K562 (cell line): ENCODE results near the gene TJP2. TPM values are rescaled to one million over a fixed set of nuclear protein-coding genes. Genes with fewer than 3 reads are reported as not detected.

ENCODE experiments used
- ATAC-seq: fragments of 200-7000 bp; cut with Tn5 transposase; 3 replicates; pipeline ENCODE4 v1.9.1; 2020; ENCODE audit warnings: moderate library complexity
- BruUV-seq: library from RNA; stranded (reverse); fragments of 400-500 nt; replicated peaks from 2 replicates; lab custom pipeline; 2021; lab: Mats Ljungman, UMichigan
- CTCF ChIA-PET: fragments of 300-600 bp; formaldehyde crosslinking; extraction: SDS; loops from one replicate; lab custom pipeline; 2021; ENCODE audit warnings: low intra/inter-chr PET ratio; lab: Yijun Ruan, JAX
- POLR2A ChIA-PET: fragments of 300-600, 350-650 bp; sonication (Branson Sonifier 250); formaldehyde crosslinking; extraction: SDS; loops from one replicate; lab custom pipeline; 2021; ENCODE audit warnings: antibody characterized with exemption, inconsistent platforms; lab: Yijun Ruan, JAX
- DNase-seq, 4 experiments: peaks; one replicate each; pipeline versions ENCODE4 v3.0.0 to v3.0.0-alpha.2; 2011 to 2018; ENCODE audit warnings: low spot score in 3 of 4, mixed read lengths in 3 of 4; ENCODE audit errors: extremely low read depth in 1 of 4
- FAIRE-seq: peaks from 2 replicates; lab custom pipeline; 2011; peaks lifted over from hg19 to GRCh38; lab: Jason Lieb, UNC
- H2AFZ ChIP-seq: 2 replicates; pipeline ENCODE4 v1.6.0; 2011; ENCODE audit warnings: low read depth, low read length, control low read depth, inconsistent platforms
- H3K27ac ChIP-seq: fragments of 200-600 bp; 3 replicates; pipeline ENCODE4 v1.8.0; 2011; ENCODE audit warnings: low read depth, mild to moderate bottlenecking, control low read depth, inconsistent platforms, low read length, moderate library complexity, mixed read lengths; ENCODE audit errors: extremely low read depth
- H3K27me3 ChIP-seq, 2 experiments: fragments of 300-600 bp in 1 of 2; 2 replicates in 1 of 2; 3 replicates in 1 of 2; pipeline versions ENCODE4 v1.6.0 to v1.8.0; 2011; ENCODE audit warnings: inconsistent platforms in 2 of 2, low read length in 2 of 2, mild to moderate bottlenecking in 1 of 2, mixed read lengths in 1 of 2, moderate library complexity in 1 of 2; ENCODE audit not compliant: control insufficient read depth in 2 of 2, insufficient read depth in 2 of 2
- H3K36me3 ChIP-seq: fragments of 300-600 bp; 3 replicates; pipeline ENCODE4 v1.8.0; 2011; ENCODE audit warnings: mild to moderate bottlenecking, low read length, inconsistent platforms; ENCODE audit not compliant: control insufficient read depth, insufficient read depth
- H3K4me1 ChIP-seq, 2 experiments: fragments of 200-600 bp in 1 of 2; replicated peaks in 1 of 2; 2 replicates in 1 of 2; 3 replicates in 1 of 2; pipeline versions ENCODE4 v1.5.1 to v1.8.0; 2011; ENCODE audit warnings: inconsistent platforms in 2 of 2, low read length in 2 of 2, mild to moderate bottlenecking in 1 of 2, mixed read lengths in 1 of 2, moderate library complexity in 1 of 2; ENCODE audit not compliant: control insufficient read depth in 2 of 2, insufficient read depth in 2 of 2
- H3K4me2 ChIP-seq: 2 replicates; pipeline ENCODE4 v1.6.1; 2011; ENCODE audit warnings: low read length, control low read depth, inconsistent platforms, mixed read lengths; ENCODE audit not compliant: insufficient read depth
- H3K4me3 ChIP-seq: fragments of 200-600 bp; sonication (generic), shearing (Covaris generic); 2 replicates; pipeline ENCODE4 v1.5.1; 2016; ENCODE audit warnings: control low read depth, inconsistent platforms
- H3K79me2 ChIP-seq: fragments of 200-600 bp; 3 replicates; pipeline ENCODE4 v1.8.0; 2011; ENCODE audit warnings: low read length, inconsistent platforms; ENCODE audit not compliant: control insufficient read depth, insufficient read depth
- H3K9ac ChIP-seq, 2 experiments: 2 replicates each; pipeline versions ENCODE4 v1.6.0 to v1.6.1; 2011; ENCODE audit warnings: low read depth in 2 of 2, low read length in 2 of 2, control low read depth in 1 of 2, inconsistent platforms in 1 of 2, mild to moderate bottlenecking in 1 of 2, mixed read lengths in 1 of 2; ENCODE audit not compliant: insufficient read depth in 1 of 2
- H3K9me1 ChIP-seq: one replicate; pipeline ENCODE4 v1.6.0; 2011; ENCODE audit warnings: inconsistent platforms, mild to moderate bottlenecking, low read length, moderate library complexity; ENCODE audit not compliant: control insufficient read depth, insufficient read depth
- H3K9me3 ChIP-seq: replicated peaks from 2 replicates; pipeline ENCODE4 v1.5.1; 2011; ENCODE audit warnings: low read depth, low read length, inconsistent platforms; ENCODE audit not compliant: control insufficient read depth, insufficient read depth
- H4K20me1 ChIP-seq: replicated peaks from 2 replicates; pipeline ENCODE4 v1.6.1; 2011; ENCODE audit warnings: low read length, inconsistent platforms, mixed read lengths; ENCODE audit not compliant: control insufficient read depth, insufficient read depth
- CBX5 ChIP-seq: IDR thresholded peaks from 2 replicates; pipeline ENCODE4 v1.6.1; 2014; ENCODE audit warnings: low read depth, borderline replicate concordance
- PHF20 ChIP-seq: fragments of 450-650 bp; IDR thresholded peaks from 2 replicates; pipeline ENCODE4 v1.6.1; 2018; ENCODE audit not compliant: partially characterized antibody
- ZNF347 ChIP-seq: fragments of 450-650 bp; formaldehyde crosslinking; IDR thresholded peaks from 2 replicates; pipeline ENCODE4 v1.4.0; 2020; ENCODE audit warnings: low read depth, mild to moderate bottlenecking, moderate library complexity
- ZNF583 ChIP-seq: fragments of 250-450 bp; sonication (Bioruptor Pico); IDR thresholded peaks from 2 replicates; pipeline ENCODE4 v1.4.0; 2020
- WGBS: fragments of 100-300 bp; shearing (Covaris generic); methylation state at CpG from one replicate; pipeline ENCODE4 v1.1.6; 2016; ENCODE audit warnings: low coverage, mixed read lengths; ENCODE audit not compliant: insufficient coverage; ENCODE audit errors: missing lambda C conversion rate; 5-methylcytosine and 5-hydroxymethylcytosine counted together
- in situ Hi-C: fragments of 300-500 bp; cut with MboI; formaldehyde crosslinking; loops from 4 replicates; pipeline ENCODE4 v1.15.0; 2018; ENCODE audit warnings: inconsistent platforms, mixed read lengths
- intact Hi-C: fragments of 100-400 bp; cut with micrococcal nuclease; formaldehyde crosslinking; loops from 2 replicates; pipeline ENCODE4 v1.14.2; 2022
- polyA plus RNA-seq, 8 experiments: library from polyadenylated mRNA; depleted of rRNA in 4 of 8; stranded (reverse) in 5 of 8; unstranded in 3 of 8; fragments of >200 nt; fragmentation: Nextera tagmentation in 2 of 8; fragmentation: Illumina TruSeq in 1 of 8; extraction: Ambion mirVana in 2 of 8; extraction: Trizol in 1 of 8; gene quantifications; 2 replicates each; pipeline versions ENCODE4 v1.2.1 to v1.2.3, GENCODE V29; 2011 to 2014; ENCODE audit warnings: inconsistent platforms in 1 of 8, missing spikeins in 1 of 8
- total RNA-seq, 7 experiments: library from RNA; depleted of rRNA in 6 of 7; stranded (reverse); fragments of >200 nt in 6 of 7; fragmentation: Illumina TruSeq in 2 of 7; extraction: Trizol in 2 of 7; gene quantifications; 2 replicates each; pipeline versions ENCODE4 v1.2.1 to v1.2.3, GENCODE V29; 2011 to 2021; ENCODE audit warnings: low replicate concordance in 1 of 7
- TF ChIP-seq, protein P1 (sequence below): fragments of 450-650 bp; IDR thresholded peaks from 2 replicates; pipeline ENCODE4 v1.6.1; 2016; ENCODE audit warnings: low read depth
- TF ChIP-seq, protein P2 (sequence below), 2 experiments: fragments of 450-650 bp in 1 of 2; sonication (generic) in 1 of 2; formaldehyde crosslinking in 1 of 2; IDR thresholded peaks in 1 of 2; conservative IDR thresholded peaks in 1 of 2; 2 replicates each; pipeline versions ENCODE4 v1.6.1 to v1.8.1; 2016 to 2023; ENCODE audit warnings: mild to moderate bottlenecking in 2 of 2, moderate library complexity in 2 of 2, inconsistent platforms in 1 of 2, missing genetic modification reagents in 1 of 2

The TJP2 gene
- total and polyA plus RNA-seq, 9 of the 15 experiments (the other 6 are each of a cell fraction or from before 2014, with no cell fraction given), result 4.0 to 24.1 (median 16.8) TPM

DNA sequence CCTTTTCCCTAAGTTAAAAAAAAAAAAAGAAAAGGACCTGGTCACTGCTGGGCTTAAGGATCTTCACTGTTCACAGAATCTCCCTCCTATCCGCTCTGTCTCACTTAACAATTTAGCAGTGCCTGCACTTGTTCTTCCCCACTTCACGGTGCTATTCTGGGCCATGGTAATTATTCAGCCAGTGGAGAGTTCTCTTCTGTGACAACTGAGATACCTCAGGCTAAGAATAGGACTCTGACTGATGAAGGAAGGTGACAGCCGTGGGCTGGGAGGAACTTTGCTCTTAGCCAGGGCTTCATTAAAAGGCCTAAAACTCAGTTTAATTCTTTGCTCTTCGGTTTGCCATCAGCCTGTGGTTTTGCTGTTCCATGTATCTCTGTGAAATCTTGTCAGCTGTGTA is 99.1 kb downstream of the TJP2 start (continued):
- TF ChIP-seq, protein P1, sequence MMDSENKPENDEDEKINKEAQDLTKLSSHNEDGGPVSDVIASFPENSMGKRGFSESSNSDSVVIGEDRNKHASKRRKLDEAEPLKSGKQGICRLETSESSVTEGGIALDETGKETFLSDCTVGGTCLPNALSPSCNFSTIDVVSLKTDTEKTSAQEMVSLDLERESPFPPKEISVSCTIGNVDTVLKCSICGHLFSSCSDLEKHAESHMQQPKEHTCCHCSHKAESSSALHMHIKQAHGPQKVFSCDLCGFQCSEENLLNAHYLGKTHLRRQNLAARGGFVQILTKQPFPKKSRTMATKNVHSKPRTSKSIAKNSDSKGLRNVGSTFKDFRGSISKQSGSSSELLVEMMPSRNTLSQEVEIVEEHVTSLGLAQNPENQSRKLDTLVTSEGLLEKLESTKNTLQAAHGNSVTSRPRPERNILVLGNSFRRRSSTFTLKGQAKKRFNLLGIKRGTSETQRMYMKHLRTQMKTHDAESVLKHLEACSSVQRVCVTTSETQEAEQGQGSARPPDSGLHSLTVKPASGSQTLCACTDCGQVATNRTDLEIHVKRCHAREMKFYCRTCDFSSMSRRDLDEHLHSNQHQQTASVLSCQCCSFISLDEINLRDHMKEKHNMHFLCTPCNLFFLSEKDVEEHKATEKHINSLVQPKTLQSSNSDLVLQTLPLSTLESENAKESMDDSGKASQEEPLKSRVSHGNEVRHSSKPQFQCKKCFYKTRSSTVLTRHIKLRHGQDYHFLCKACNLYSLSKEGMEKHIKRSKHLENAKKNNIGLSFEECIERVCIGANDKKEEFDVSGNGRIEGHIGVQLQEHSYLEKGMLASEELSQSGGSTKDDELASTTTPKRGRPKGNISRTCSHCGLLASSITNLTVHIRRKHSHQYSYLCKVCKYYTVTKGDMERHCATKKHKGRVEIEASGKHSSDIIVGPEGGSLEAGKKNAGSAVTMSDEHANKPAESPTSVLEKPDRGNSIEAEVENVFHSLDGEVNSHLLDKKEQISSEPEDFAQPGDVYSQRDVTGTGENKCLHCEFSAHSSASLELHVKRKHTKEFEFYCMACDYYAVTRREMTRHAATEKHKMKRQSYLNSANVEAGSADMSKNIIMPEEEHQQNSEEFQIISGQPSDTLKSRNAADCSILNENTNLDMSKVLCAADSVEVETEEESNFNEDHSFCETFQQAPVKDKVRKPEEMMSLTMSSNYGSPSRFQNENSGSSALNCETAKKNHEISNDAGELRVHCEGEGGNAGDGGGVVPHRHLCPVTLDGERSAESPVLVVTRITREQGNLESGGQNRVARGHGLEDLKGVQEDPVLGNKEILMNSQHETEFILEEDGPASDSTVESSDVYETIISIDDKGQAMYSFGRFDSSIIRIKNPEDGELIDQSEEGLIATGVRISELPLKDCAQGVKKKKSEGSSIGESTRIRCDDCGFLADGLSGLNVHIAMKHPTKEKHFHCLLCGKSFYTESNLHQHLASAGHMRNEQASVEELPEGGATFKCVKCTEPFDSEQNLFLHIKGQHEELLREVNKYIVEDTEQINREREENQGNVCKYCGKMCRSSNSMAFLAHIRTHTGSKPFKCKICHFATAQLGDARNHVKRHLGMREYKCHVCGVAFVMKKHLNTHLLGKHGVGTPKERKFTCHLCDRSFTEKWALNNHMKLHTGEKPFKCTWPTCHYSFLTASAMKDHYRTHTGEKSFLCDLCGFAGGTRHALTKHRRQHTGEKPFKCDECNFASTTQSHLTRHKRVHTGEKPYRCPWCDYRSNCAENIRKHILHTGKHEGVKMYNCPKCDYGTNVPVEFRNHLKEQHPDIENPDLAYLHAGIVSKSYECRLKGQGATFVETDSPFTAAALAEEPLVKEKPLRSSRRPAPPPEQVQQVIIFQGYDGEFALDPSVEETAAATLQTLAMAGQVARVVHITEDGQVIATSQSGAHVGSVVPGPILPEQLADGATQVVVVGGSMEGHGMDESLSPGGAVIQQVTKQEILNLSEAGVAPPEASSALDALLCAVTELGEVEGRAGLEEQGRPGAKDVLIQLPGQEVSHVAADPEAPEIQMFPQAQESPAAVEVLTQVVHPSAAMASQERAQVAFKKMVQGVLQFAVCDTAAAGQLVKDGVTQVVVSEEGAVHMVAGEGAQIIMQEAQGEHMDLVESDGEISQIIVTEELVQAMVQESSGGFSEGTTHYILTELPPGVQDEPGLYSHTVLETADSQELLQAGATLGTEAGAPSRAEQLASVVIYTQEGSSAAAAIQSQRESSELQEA, result no peak
- TF ChIP-seq ZNF583 (CRISPR knock-in tag), result no peak

GRCh38 chr9:69276775-69277174 is 102.7 kb downstream of the TJP2 start:
- no peak for DNase-seq
- TF ChIP-seq ZNF347 (no peak), CBX5 (no peak), PHF20 (no peak)
- TF ChIP-seq, protein P2, sequence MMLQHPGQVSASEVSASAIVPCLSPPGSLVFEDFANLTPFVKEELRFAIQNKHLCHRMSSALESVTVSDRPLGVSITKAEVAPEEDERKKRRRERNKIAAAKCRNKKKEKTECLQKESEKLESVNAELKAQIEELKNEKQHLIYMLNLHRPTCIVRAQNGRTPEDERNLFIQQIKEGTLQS (IDR thresholded peaks at IDR 0.05), result no peak
- TF ChIP-seq, protein P2 (CRISPR knock-in tag; conservative IDR thresholded peaks at IDR 0.05), result no peak
- TF ChIP-seq, all 486 proteins: peak for 0
- POLR2A ChIA-PET, result interaction anchor here (1.2 kb wide), 1 partner anchor 9 kb away, joined by 3 read pairs; no protein-coding TSS in a partner anchor
- no peak overlapping the region for H3K4me2 ChIP-seq
- in situ Hi-C loops (no loop called here), intact Hi-C loops (no loop called here)
- no peaks in the 10 kb centered on the region for H4K20me1 ChIP-seq
- H3K27ac ChIP-seq, result no peak overlapping the region
- H3K27me3 ChIP-seq, result no peaks in the 10 kb centered on the region; a peak in 1 of 5 replicates
- BruUV-seq, result no TSS peak
- CTCF ChIA-PET, result no interaction called here
- 17% methylated on average over 5 of the region's 5 CpGs for WGBS
- H3K9ac ChIP-seq, result no peak overlapping the region
- FAIRE-seq, result no peak
- H3K4me1 ChIP-seq, result no peaks in the 10 kb centered on the region
- no peaks in the 10 kb centered on the region for H3K79me2 ChIP-seq
- no peak overlapping the region for H2AFZ ChIP-seq
- no peaks in the 10 kb centered on the region for H3K9me1 ChIP-seq
- H3K4me3 ChIP-seq, result no peak overlapping the region
- no peaks in the 10 kb centered on the region for H3K9me3 ChIP-seq
- no peaks in the 10 kb centered on the region for H3K36me3 ChIP-seq
- ATAC-seq, result no peak
